VCaP (cell line): Measurements from ENCODE around the gene SLC39A11.
"Not testable (repeated sequence)": the region's sequence is repeated elsewhere in the genome, so short reads cannot be mapped to it uniquely, and the experiment has no call there.

Experiments
- H3K27ac ChIP-seq: fragments of 450-650 bp; 2 replicates; pipeline ENCODE4 v1.5.1; 2017
- CTCF ChIP-seq: fragments of 450-650 bp; conservative IDR thresholded peaks from 2 replicates; pipeline ENCODE4 v1.5.1; 2017; ENCODE audit warnings: mild to moderate bottlenecking, moderate library complexity

The SLC39A11 gene

GRCh38 chr17:72903522-72903921 lies 189.0 kb downstream of the SLC39A11 start:
- H3K27ac ChIP-seq, result no peak overlapping the region
- no peak for TF ChIP-seq CTCF

- TF ChIP-seq CTCF, result no peak
- no peak overlapping the region for H3K27ac ChIP-seq
Observed at GRCh38 chr17:72901657-72902056, 190.8 kb downstream of the SLC39A11 start.

GRCh38 chr17:72901083-72901482 lies 191.4 kb downstream of the SLC39A11 start:
- no peak for TF ChIP-seq CTCF
- H3K27ac ChIP-seq, result no peak overlapping the region

- H3K27ac ChIP-seq, result no peak overlapping the region
- no peak for TF ChIP-seq CTCF
Observed at GRCh38 chr17:72900654-72900971, 191.9 kb downstream of the SLC39A11 start.

GRCh38 chr17:72898725-72899124 lies 193.8 kb downstream of the SLC39A11 start:
- no peak for TF ChIP-seq CTCF
- H3K27ac ChIP-seq, result no peak overlapping the region

GRCh38 chr17:72896288-72896687 lies 196.2 kb downstream of the SLC39A11 start:
- H3K27ac ChIP-seq, result not testable (repeated sequence)

- H3K27ac ChIP-seq, result no peak overlapping the region
- TF ChIP-seq CTCF, result no peak
Observed at GRCh38 chr17:72891627-72892026, 200.9 kb downstream of the SLC39A11 start.

GRCh38 chr17:72890711-72891110 lies 201.8 kb downstream of the SLC39A11 start:
- H3K27ac ChIP-seq, result no peak overlapping the region
- TF ChIP-seq CTCF, result no peak
